ENCODE results near the gene MYL7. TPM values are rescaled to one million over a fixed set of nuclear protein-coding genes. Genes with fewer than 3 reads are reported as not detected.
A peak's percentile ranks its signal among the peaks of the same experiment; 100 is the strongest.

The MYL7 gene
- total RNA-seq, 1 experiment from 2014 or later: 5.7 TPM

GRCh38 chr7:44158873-44159631, 17.9 kb upstream of the MYL7 start:
- peaks cover 13 to 16% of the 10 kb centered on the region in 2 experiments for H3K4me1 Mint-ChIP-seq
- no peak overlapping the region for H2BK5ac ChIP-seq (ENCODE audit: insufficient read length, low read length)
- H2BK20ac ChIP-seq (ENCODE audit: low read depth, low read length, poor library complexity, severe bottlenecking): no peak overlapping the region
- no peak overlapping the region for H2BK15ac ChIP-seq (ENCODE audit: low read depth, low read length)
- H3K14ac ChIP-seq (ENCODE audit: insufficient read depth, low read length): no peak overlapping the region; the same call in 1 of the 2 replicates
- no peak overlapping the region for H2AK5ac ChIP-seq (ENCODE audit: insufficient read length, low read length)
- H3K23ac ChIP-seq (ENCODE audit: insufficient read length, low read depth, low read length): no peak overlapping the region
- H2AFZ ChIP-seq (ENCODE audit: low read length): no peak overlapping the region
- H4K91ac ChIP-seq (ENCODE audit: insufficient read length, low read depth, low read length): no peak overlapping the region
- H3T11ph ChIP-seq (ENCODE audit: low read length): no peak overlapping the region
- H2BK12ac ChIP-seq (ENCODE audit: insufficient read length, low read depth, low read length): no peak overlapping the region
- H3K36me3 Mint-ChIP-seq (ENCODE audit: insufficient read depth in 1 of 3, low read depth in 3 of 3): no peaks in the 10 kb centered on the region
- H3K9me3 ChIP-seq (ENCODE audit: control insufficient read depth, low read depth, low read length): no peaks in the 10 kb centered on the region
- H3K27ac ChIP-seq (ENCODE audit: insufficient read length, low read depth, low read length): no peak overlapping the region
- H3K4ac ChIP-seq (ENCODE audit: low read depth, low read length): no peak overlapping the region
- no peak for DNase-seq
- H3K79me1 ChIP-seq (ENCODE audit: insufficient read depth, low read depth, low read length, poor library complexity, severe bottlenecking): no peaks in the 10 kb centered on the region
- H3K23me2 ChIP-seq (ENCODE audit: insufficient read length, low read depth, low read length, poor library complexity, severe bottlenecking): no peaks in the 10 kb centered on the region
- no peak overlapping the region for H3K4me2 ChIP-seq (ENCODE audit: insufficient read depth, insufficient read length, low read length)
- H3K27ac Mint-ChIP-seq: peak overlapping the region in 1 of 3 experiments; percentile 29; a peak in 1 of 7 replicates
- H4K5ac ChIP-seq (ENCODE audit: insufficient read length, low read depth, low read length): no peak overlapping the region
- H3K79me2 ChIP-seq (ENCODE audit: insufficient read depth, low read length): no peaks in the 10 kb centered on the region
- no CpG with 5 or more reads among the region's 12 CpGs for WGBS (ENCODE audit: extremely low coverage, insufficient read length, low lambda C conversion rate)
- no peak overlapping the region for H2BK120ac ChIP-seq (ENCODE audit: low read depth, low read length, poor library complexity, severe bottlenecking)
- no peak overlapping the region for H3K56ac ChIP-seq (ENCODE audit: insufficient read length, low read depth, low read length)
- H4K20me1 ChIP-seq (ENCODE audit: control insufficient read depth, insufficient read depth, insufficient read length): no peaks in the 10 kb centered on the region
- no peak overlapping the region for H3K18ac ChIP-seq (ENCODE audit: insufficient read length, low read depth, low read length)
- no peak overlapping the region for H4K8ac ChIP-seq (replicated peaks; ENCODE audit: insufficient read length, low read depth, low read length)
- no peaks in the 10 kb centered on the region for H3K9me3 Mint-ChIP-seq
- H3K4me3 Mint-ChIP-seq: no peak overlapping the region
- H3K4me1 ChIP-seq (ENCODE audit: insufficient read depth, low read length): no peaks in the 10 kb centered on the region; the same call in 1 of the 2 replicates
- TF ChIP-seq CTCF (conservative IDR thresholded peaks at IDR 0.05): no peak
- no peak overlapping the region for H3K9ac ChIP-seq (ENCODE audit: extremely low read depth, insufficient read length, low read length)
- H3K27me3 ChIP-seq (ENCODE audit: insufficient read depth, low read length): no peaks in the 10 kb centered on the region; the same call in 1 of the 2 replicates
- H3K27me3 Mint-ChIP-seq (ENCODE audit: low read depth): peaks cover 2% of the 10 kb centered on the region

Data from H9 (cell line).